DND-41 (cell line): Measurements from ENCODE around the gene USP34.

Experiments
- ATAC-seq: fragments of 200-7000 bp; cut with Tn5 transposase; 3 replicates; pipeline ENCODE4 v1.9.1; 2021; ENCODE audit warnings: low read depth; ENCODE audit not compliant: insufficient read depth
- DNase-seq: peaks from one replicate; pipeline ENCODE4 v3.0.0-alpha.2; 2020
- H2AFZ ChIP-seq: 2 replicates; pipeline ENCODE4 v1.6.0; 2012; ENCODE audit warnings: low read depth, low read length
- H3K27ac ChIP-seq: 2 replicates; pipeline ENCODE4 v1.5.1; 2012; ENCODE audit warnings: low read length, inconsistent platforms
- H3K27me3 ChIP-seq: fragments of 200-600 bp; sonication (generic); 2 replicates; pipeline ENCODE4 v1.6.0; 2012; ENCODE audit warnings: low read length, mild to moderate bottlenecking, inconsistent platforms; ENCODE audit not compliant: insufficient read depth, poor library complexity
- H3K36me3 ChIP-seq: 2 replicates; pipeline ENCODE4 v1.5.1; 2012; ENCODE audit warnings: low read length, inconsistent platforms; ENCODE audit not compliant: insufficient read depth
- H3K4me1 ChIP-seq: 2 replicates; pipeline ENCODE4 v1.5.1; 2012; ENCODE audit warnings: mild to moderate bottlenecking, low read length; ENCODE audit not compliant: insufficient read depth
- H3K4me2 ChIP-seq: 2 replicates; pipeline ENCODE4 v1.6.0; 2012; ENCODE audit warnings: mild to moderate bottlenecking, moderate library complexity, low read length, inconsistent platforms; ENCODE audit not compliant: insufficient read depth
- H3K4me3 ChIP-seq, 2 experiments: fragments of 200-600 bp in 1 of 2; shearing (Covaris generic) in 1 of 2; 2 replicates each; pipeline ENCODE4 v1.5.1; 2012 to 2016; ENCODE audit warnings: inconsistent platforms in 2 of 2, low read length in 2 of 2, mild to moderate bottlenecking in 2 of 2, low read depth in 1 of 2, moderate library complexity in 1 of 2
- H3K79me2 ChIP-seq: 2 replicates; pipeline ENCODE4 v1.6.0; 2012; ENCODE audit warnings: low read length, inconsistent platforms; ENCODE audit not compliant: insufficient read depth
- H3K9ac ChIP-seq: 2 replicates; pipeline ENCODE4 v1.6.0; 2012; ENCODE audit warnings: low read depth, mild to moderate bottlenecking, inconsistent platforms, low read length, moderate library complexity
- H3K9me3 ChIP-seq: 2 replicates; pipeline ENCODE4 v1.5.1; 2012; ENCODE audit warnings: low read length, moderate library complexity, mild to moderate bottlenecking, inconsistent platforms; ENCODE audit not compliant: insufficient read depth, severe bottlenecking
- H4K20me1 ChIP-seq: 2 replicates; pipeline ENCODE4 v1.6.0; 2012; ENCODE audit warnings: low read length; ENCODE audit not compliant: insufficient read depth
- EZH2 ChIP-seq: IDR thresholded peaks from 3 replicates; pipeline ENCODE4 v1.6.1; 2012; ENCODE audit warnings: borderline replicate concordance, low read depth, mild to moderate bottlenecking, moderate library complexity, low read length, inconsistent platforms; ENCODE audit not compliant: severe bottlenecking
- TF ChIP-seq, protein P1 (sequence below): IDR thresholded peaks from 2 replicates; pipeline ENCODE4 v1.5.1; 2012; ENCODE audit warnings: borderline replicate concordance, low read length, moderate library complexity, mild to moderate bottlenecking; ENCODE audit not compliant: poor library complexity, severe bottlenecking; ENCODE audit errors: extremely low read depth

The USP34 gene

DNA sequence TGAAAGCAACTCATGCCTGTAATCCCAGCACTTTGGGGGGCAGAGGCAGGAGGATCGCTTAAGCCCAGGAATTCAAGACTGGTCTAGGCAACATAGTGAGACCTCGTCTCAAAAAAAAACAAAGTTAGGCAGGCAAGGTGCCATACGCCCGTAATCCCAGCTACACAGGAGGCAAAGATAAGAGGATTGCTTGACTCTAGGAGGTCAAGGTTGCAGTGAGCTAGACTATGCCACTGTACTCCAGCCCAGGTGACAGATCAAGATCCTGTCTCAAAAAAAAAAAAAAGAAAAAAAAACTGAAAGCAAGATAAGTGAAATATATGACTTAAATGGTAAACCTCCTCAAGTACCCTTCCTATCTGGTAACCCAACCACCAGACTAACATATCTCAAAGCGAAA lies 59.8 kb downstream of the USP34 start:
- no peaks in the 10 kb centered on the region for H3K9me3 ChIP-seq
- no peak overlapping the region for H3K4me2 ChIP-seq
- ATAC-seq (no peak), DNase-seq (no peak)
- H3K27me3 ChIP-seq = no peaks in the 10 kb centered on the region
- H3K27ac ChIP-seq = no peak overlapping the region
- no peak overlapping the region for H2AFZ ChIP-seq
- peaks cover 56% of the 10 kb centered on the region for H3K79me2 ChIP-seq
- no peak overlapping the region for H3K4me3 ChIP-seq
- H4K20me1 ChIP-seq = peaks cover 4% of the 10 kb centered on the region; the same call in 1 of the 2 replicates
- H3K4me1 ChIP-seq = no peaks in the 10 kb centered on the region
- TF ChIP-seq, protein P1, sequence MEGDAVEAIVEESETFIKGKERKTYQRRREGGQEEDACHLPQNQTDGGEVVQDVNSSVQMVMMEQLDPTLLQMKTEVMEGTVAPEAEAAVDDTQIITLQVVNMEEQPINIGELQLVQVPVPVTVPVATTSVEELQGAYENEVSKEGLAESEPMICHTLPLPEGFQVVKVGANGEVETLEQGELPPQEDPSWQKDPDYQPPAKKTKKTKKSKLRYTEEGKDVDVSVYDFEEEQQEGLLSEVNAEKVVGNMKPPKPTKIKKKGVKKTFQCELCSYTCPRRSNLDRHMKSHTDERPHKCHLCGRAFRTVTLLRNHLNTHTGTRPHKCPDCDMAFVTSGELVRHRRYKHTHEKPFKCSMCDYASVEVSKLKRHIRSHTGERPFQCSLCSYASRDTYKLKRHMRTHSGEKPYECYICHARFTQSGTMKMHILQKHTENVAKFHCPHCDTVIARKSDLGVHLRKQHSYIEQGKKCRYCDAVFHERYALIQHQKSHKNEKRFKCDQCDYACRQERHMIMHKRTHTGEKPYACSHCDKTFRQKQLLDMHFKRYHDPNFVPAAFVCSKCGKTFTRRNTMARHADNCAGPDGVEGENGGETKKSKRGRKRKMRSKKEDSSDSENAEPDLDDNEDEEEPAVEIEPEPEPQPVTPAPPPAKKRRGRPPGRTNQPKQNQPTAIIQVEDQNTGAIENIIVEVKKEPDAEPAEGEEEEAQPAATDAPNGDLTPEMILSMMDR = no peak
- TF ChIP-seq EZH2 = no peak
- H3K36me3 ChIP-seq = peaks cover 11% of the 10 kb centered on the region; the same call in 1 of the 2 replicates
- no peak overlapping the region for H3K9ac ChIP-seq

GRCh38 chr2:61410185-61410584 lies 60.7 kb downstream of the USP34 start:
- peaks cover 52% of the 10 kb centered on the region for H3K79me2 ChIP-seq
- no peak for DNase-seq

GRCh38 chr2:61405813-61406212 lies 65.1 kb downstream of the USP34 start:
- Histone ChIP-seq H3K9ac (no peak overlapping the region), H2AFZ (no peak overlapping the region), H3K27ac (no peak overlapping the region), H3K79me2 (peaks cover 29% of the 10 kb centered on the region), H3K36me3 (peaks cover 22% of the 10 kb centered on the region; the same call in 1 of the 2 replicates), H3K9me3 (no peaks in the 10 kb centered on the region), H3K27me3 (no peaks in the 10 kb centered on the region), H3K4me3 (no peak overlapping the region), H3K4me1 (no peaks in the 10 kb centered on the region), H4K20me1 (peaks cover 4% of the 10 kb centered on the region; the same call in 1 of the 2 replicates), H3K4me2 (no peak overlapping the region)
- TF ChIP-seq, protein P1 = no peak
- TF ChIP-seq EZH2 = no peak
- ATAC-seq (no peak), DNase-seq (no peak)

More at GRCh38 chr2:61410185-61410584, 60.7 kb downstream of the USP34 start:
- Histone ChIP-seq H3K4me1 (no peaks in the 10 kb centered on the region), H2AFZ (no peak overlapping the region), H3K4me2 (no peak overlapping the region), H3K27me3 (no peaks in the 10 kb centered on the region), H3K36me3 (peaks cover 11% of the 10 kb centered on the region; the same call in 1 of the 2 replicates), H3K9ac (no peak overlapping the region), H3K27ac (no peak overlapping the region), H3K4me3 (no peak overlapping the region), H3K9me3 (no peaks in the 10 kb centered on the region), H4K20me1 (peaks cover 4% of the 10 kb centered on the region; the same call in 1 of the 2 replicates)
- no peak for ATAC-seq
- TF ChIP-seq, protein P1 = no peak
- no peak for TF ChIP-seq EZH2

- Histone ChIP-seq H3K9ac (no peak overlapping the region), H3K36me3 (peaks cover 19% of the 10 kb centered on the region; the same call in 1 of the 2 replicates), H3K4me2 (no peak overlapping the region), H2AFZ (no peak overlapping the region), H3K27ac (no peak overlapping the region), H3K27me3 (no peaks in the 10 kb centered on the region), H3K9me3 (no peaks in the 10 kb centered on the region), H3K79me2 (peaks cover 19% of the 10 kb centered on the region), H4K20me1 (peaks cover 4% of the 10 kb centered on the region; the same call in 1 of the 2 replicates), H3K4me3 (no peak overlapping the region), H3K4me1 (no peaks in the 10 kb centered on the region)
- DNase-seq (no peak), ATAC-seq (no peak)
- TF ChIP-seq, protein P1 = no peak
- no peak for TF ChIP-seq EZH2
Measured at GRCh38 chr2:61404438-61404837, 66.4 kb downstream of the USP34 start.
